ENCODE results near the gene TFF3.

Gene TFF3, protein sequence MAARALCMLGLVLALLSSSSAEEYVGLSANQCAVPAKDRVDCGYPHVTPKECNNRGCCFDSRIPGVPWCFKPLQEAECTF

DNA sequence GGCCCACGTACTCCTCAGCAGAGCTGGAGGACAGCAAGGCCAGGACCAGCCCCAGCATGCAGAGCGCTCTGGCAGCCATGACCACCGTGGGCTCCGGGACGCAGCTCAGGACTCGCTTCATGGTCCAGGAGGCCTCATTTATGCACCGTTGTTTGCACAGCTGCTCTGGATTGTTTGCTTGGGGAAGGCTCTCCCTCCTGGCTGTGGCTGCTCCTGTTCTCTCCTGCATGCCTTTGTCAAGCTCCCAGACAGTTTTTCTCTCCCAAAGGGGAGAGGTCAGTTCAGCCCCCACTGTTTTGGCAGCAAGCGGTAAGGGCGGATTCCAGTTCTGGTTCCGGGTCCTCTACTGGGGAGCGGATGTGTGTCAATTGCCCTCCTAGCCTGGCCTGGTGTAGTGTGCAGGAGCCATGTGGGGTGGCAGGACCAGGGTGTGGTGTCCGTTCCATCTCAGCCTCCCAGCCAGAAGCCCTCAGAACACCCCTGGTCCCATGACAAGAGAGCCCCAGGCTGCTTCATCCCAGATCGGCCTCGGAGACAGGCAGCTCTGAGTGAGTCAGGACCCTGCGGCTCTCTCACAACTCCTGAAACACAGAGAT lies at the start of gene TFF3:
Gene TFF3 (minus strand): TSS at position 114 of the 596 bp plus-strand sequence. CDS start 35 bp downstream, at position 79.
- peak; percentile 16 for DNase-seq

DNA sequence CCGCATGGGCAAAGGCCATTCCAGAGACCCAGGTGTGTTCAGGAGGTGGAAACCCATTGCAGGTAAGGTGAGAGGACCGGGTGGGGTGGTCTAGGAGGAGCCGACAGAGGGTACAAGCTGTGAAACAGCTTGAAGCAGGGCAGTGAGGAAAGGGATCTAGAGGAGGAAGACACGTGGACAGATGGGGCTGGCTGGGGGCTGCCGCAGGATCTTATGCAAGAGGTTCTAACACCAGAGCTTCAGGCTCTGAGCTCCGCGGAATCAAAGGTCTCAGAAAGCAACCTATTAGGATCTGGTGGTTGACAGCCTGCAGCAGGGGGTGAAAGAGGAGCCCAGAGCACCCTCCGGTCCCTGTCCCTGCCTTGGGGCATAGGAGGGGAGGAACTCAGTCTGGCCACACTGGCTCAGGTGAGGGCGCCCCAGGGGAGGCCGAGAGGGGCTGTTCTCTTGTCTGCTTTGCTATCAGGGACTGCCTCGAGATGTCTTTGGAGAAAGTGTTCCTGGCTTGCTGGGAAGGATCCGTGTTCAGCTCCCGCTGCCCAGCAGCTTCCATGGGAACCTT lies 49.2 kb upstream of the TFF3 start:
- no peak for DNase-seq

DNA sequence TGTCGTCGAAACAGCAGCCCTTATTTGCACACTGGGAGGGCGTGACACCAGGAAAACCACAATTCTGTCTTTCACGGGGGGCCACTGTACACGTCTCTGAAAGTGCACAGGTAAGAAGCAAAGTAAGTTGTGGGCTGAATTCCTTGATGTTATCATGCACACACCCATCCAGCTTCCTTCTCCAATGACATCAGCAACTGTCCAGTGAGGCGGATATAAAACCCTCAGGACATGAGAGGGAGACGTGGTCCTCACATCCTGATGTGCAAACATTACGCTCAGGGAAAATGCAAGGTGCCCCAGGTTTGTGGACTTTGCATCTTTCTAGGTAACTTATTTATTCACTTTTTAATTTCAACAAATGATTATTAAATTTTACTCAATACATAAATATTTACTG lies 48.1 kb upstream of the TFF3 start:
- DNase-seq = no peak

DNA sequence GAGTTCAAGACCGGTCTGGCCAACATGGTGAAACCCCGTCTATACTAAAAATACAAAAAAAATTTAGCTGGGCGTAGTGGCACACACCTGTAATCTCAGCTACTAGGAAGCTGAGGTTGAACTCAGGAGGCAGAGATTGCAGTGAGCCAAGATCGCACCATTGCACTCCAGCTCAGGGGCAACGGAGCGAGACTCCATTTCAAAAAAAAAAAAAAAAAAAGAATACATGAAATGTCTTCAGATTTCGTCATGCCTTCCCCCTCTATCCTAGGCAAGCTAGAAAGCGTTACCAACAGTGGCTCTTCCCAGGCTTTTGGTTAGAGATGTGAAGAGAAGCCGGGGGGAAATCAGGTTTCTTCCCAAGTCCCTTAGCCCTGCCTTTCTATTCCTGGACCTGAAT lies 47.5 kb upstream of the TFF3 start:
- DNase-seq = no peak

DNA sequence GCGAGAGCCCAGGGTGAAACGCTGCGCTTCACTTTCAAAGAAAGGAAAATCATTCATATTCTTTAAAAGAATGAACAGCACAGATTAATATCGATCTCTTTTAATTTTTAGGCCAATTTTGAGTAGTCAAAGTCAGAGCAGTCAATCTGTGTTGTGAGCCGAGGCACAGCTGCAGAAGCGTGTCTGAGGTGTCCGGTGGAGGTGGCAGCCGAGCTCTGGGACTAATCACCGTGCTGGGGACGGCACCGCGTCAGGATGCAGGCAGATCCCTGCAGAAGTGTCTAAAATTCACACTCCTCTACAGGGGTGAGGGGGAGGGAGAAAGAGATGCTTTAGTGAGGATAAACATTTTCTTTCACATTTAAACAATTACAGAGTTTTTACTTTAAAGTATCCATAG lies 47.0 kb upstream of the TFF3 start:
- no peak for DNase-seq

DNA sequence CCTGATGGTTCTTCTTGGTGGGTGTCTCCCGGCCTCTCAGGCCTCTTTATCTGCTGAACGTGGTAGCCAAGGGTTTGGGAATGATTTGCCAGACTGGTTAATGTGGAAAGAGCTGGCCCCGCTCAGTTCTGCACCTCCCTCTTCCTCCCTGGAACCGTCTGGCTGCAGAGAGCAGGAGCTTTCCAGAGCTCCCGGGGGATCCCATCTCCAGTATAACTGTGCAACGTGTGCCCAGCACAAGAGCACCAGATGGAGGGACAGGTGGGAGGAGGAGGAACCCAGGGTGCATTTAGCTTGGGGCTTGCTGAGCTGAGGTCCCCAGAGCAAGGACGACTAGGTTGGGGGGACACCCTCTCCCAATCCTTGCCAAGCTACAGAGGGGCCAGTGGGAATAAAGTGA lies 46.1 kb upstream of the TFF3 start:
- no peak for DNase-seq

DNA sequence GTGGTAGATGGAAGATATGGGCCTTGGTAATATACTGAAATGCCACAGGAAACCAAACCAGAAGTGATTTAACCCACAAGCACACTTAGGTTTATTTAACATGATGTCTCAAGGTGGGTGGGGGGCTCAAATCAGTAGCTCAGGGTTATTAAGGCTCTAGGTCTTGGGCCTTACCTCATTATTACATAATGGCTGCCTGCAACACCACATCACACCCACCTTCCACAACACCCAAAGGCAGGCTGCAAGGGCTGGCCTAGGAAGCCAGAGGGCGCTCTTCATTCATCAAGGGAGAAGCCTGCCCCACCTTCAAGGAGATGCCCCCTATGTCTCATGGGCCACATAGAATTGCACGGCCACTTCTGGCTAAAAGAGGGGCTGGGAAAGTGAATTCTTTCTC lies 45.1 kb upstream of the TFF3 start:
- peak; percentile 61 for DNase-seq

DNA sequence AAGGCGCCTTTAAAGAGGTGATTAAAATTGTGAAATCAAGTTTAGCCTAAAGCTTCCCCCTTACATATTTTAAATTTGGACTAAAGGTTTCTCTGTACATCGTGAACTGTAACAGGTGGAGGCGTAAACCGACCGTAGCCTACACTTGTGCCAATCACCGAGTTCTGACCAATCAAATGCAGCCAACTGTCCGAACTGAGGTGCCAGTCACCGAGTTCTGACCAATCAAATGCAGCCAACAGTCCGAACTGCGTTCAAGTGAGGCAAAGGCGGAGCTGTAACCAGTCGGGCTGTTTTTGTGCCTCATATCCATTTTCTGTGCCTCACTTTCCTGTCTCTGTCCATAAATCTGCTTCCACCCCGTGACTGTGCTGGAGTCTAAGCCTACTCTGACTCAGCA lies 43.7 kb upstream of the TFF3 start:
- DNase-seq = no peak

DNA sequence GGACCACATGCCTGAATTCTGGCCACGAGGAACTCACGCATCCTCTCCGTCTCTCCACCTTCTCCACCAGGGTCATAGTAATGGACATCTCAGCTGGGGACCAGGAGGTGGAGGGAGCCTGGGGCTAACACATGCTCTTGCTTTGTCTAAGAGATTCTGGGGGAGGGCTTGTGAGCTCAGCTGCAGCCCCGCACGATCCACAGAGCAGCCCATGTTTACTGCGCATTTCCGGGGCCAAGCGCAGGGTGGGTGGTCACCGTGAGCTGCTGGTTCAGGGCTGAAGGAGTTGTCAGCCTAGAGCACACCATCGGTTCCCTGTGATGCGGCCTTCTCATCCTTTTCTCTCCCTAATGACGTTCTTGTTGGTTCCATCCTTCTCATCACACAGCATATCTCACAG lies 43.1 kb upstream of the TFF3 start:
- no peak for DNase-seq

DNA sequence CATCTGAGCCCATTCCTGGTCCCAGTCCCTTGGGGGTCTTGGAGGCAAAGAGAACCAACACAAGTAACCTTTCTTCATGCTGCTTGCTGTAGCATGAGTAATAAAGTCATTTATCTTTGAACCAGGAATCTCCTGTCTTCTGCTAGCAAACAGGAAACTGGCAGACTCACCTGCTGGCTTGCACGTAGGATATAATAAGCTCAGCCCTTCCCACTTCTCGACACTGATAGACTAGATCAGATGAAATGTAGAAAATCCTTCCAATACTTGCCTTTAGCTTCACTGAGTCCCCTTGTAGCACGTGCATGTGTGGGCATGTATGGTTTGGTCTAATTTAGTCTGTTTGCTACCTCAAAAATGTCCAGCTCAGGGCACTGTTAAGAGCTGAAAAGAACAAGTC lies 42.1 kb upstream of the TFF3 start:
- no peak for DNase-seq

DNA sequence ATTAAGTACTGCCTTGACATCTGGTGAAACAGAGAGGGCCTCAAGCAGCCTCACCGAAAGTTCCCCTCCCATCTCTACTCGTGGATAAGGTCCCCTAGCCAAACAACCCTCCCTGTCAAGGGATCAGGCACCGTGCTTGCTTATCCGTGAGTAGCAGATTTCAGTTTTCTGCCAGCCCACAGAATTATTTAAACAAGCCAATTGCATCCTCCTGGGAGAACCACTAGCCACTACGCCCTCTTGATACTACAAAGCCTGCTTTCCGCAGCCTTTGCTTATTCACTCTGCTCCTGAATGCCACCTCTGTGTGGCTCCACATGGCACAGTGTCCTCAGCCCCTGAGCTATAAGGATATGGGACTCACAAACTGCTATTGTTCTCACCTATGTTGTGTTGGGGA lies 41.4 kb upstream of the TFF3 start:
- no peak for DNase-seq

DNA sequence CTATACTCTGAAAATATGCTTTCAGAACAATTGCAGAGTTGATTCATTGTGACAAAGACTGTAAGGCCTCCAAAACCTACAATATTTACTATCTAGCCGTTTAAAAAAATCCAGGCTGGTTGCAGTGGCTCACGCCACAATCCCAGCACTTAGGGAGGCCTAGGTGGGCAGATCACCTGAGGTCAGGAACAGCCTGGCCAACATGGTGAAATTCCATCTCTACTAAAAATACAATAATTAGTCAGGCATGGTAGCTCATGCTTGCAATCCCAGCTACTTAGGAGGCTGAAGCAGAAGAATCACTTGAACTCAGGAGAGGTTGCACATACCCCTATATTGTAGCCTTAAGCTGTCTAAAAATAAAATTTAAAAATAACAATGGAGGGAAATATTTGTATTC lies 40.8 kb upstream of the TFF3 start:
- DNase-seq = no peak

DNA sequence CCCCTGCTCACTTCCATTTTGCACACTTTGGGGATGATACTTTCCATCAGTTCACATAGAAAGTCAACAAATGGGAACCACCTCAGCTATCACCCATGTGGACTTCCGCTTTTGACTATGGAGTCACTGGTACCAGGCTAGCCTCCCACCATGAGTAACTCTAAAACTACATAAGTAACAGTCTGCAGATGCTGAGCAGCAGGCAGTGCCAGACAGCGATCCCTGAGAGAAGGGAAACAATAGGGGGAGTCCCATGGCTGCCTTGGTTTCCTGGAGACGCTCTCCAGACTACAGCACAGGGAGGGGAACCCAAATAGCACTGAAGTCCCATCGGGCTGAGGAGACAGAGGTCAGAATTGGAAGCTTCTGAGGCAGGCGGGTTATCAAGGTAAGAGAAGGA lies 38.4 kb upstream of the TFF3 start:
- DNase-seq = no peak

DNA sequence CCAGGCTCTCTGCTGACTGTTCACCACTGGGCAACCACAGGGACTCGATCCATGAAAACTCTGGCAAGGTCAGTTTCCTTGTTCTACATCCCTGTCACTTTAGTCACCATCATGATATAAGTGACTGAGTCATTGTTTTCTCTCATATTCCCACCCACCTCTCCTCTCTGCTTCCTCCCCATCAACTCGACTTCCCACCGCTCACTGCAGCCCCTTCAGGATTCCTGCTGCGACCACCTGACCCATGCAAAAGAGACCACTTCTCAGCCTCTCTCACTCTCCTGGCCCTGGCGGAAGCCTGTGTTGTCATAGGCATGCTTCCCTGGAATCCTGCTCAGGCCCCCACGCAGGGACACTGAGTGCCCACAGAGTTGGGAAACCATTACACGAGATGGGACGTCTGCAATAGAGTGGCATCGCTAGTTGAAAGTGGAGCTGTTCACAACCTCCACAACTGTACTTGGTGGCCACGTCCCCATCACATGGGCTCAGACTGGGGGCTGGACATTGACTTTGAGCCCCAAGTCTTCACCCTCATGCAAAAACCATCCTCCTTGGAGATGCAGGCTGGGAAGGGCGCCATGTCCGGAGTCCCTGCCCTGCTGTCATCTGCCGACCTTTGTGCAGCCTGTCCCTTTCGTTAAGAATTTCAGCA lies 37.4 kb upstream of the TFF3 start:
- DNase-seq = no peak

DNA sequence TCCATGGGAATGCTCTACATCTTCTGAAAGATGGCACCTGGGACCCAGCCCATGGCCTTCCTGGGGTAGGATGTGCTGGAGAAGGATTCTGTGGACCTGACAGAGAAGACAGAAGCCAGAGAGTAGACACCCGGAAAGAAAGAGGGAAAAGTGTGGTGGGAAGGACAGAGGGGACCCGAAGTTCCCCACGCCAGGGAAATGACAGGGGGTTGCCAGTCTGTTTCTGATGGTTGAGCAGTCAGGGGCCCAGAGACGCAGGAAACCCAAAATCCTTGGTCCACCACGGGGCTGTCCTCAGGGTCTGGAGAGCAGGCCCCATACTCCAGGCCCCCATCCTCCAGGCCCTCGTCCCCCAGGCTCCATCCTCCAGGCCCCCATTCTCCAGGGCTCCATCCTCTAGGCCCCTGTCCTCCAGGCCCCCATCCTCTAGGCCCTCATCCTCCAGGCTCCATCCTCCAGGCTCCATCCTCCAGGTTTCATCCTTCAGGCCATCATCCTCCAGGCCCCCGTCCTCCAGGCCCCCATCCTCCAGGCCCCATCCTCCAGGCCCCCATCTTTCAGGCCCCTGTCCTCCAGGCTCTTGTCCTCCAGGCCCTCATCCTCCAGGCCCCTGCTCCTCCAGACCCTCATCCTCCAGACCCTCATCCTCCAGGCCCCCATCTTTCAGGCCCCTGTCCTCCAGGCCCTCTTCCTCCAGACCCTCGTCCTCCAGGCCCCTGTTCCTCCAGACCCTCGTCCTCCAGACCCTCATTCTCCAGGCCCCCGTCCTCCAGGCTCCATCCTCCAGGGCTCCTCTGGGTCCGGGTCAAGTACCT lies 36.6 kb upstream of the TFF3 start:
- no peak for DNase-seq

DNA sequence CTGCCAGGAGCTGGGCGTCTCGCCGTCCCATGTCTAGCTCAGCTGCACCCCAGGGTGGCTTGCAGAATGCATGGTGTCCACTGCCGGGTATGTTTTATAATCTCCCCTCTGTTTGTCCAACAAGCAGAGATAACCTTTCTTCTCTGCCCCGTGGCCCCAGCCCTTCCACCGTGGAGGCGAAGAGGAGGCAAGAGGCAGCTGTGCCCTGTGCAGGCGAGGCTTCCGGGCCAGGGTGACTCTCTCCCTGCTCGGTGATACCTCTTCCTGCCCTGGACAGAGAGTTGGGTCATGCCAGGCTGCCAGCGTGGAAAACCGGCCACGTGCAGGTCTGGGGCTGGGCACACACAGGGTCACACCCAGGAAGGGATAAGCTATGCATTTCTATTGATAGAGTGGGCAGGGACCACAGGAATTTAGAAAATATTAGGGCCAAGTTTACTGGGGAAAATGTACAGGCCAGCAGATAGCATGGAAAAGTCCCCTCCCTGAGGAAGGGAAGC lies 35.8 kb upstream of the TFF3 start, which contains the start of gene TFF2:
Gene TFF2 (minus strand): TSS at position 68 of the 500 bp plus-strand sequence. CDS start 37 bp downstream, at position 31.
- DNase-seq = peak; percentile 14

DNA sequence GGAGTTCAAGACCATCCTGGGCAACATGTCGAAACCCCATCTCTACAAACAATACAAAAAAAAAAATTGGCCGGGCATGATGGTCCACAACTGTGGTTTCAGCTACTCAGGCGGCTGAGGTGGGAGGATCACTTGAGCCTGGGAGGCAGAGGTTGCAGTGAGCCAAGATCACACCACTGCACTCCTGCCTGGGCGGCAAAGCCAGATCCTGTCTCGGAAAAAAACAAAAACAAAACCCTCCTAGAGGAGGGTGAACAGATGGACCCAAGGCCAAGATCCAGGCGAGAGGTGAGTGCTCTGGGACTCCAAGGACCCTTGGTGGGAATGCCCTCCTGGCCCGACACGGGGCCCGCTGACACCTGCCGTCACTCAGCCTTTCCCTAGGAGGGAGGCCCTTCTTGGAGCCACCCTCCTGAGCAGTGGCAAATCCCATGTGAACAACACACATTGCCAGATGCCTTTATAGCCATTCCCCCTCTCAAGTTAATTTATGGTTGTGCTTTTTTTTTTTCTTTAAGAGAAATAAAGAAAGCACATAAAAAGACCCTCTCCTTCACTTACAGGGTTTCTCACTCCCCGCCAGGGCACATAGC lies 35.2 kb upstream of the TFF3 start:
- DNase-seq = peak; percentile 6

DNA sequence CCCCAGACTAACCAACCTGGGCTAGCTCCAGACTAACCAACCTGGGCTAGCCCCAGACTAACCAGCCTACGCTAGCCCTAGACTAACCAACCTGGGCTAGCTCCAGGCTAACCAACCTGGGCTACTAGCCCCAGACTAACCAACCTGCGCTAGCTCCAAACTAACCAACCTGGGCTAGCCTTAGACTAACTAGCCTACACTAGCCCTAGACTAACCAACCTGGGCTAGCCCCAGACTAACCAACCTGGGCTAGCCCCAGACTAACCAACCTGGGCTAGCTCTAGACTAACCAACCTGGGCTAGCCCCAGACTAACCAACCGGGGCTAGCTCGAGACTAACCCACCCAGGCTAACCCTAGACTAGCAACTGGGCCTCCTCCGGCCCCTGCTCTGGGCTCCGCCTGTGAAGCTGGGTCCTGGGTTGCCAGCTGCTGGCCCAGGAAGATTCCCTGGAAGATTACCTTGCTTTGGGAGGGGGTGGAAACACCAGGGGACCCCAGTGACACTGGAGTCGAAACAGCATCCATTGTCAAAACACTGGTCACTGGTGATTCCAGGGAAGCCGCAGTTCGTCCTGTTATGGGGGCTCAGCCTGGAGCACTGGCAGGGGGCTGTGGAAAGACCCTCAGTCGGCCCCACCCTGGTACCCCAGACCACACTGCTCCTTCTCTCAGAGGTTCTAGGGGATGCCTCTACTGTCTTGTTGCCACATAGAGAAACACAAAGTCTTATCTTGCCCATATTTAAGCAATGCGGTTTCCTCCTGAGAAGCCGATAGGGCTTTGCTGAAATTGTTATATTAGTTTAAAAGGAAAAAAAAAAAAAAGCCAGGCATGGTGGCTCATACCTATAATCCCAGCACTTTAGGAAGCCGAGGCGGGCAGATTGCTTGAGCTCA lies 34.5 kb upstream of the TFF3 start:
- peak; percentile 12 for DNase-seq

DNA sequence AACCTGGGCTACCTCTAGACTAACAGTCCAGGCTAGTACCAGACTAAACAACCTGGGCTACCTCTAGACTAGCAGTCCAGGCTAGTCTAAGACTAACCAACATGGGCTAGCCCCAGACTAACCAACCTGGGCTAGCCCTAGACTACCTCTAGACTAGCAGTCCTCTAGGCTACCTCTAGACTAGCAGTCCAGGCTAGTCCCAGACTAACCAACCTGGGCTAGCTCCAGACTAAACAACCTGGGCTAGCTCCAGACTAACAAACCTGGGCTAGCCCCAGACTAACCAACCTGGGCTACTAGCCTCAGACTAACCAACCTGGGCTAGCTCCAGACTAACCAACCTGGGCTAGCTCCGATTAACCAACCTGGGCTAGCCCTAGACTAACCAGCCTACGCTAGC lies 33.6 kb upstream of the TFF3 start:
- peak; percentile 8 for DNase-seq

DNA sequence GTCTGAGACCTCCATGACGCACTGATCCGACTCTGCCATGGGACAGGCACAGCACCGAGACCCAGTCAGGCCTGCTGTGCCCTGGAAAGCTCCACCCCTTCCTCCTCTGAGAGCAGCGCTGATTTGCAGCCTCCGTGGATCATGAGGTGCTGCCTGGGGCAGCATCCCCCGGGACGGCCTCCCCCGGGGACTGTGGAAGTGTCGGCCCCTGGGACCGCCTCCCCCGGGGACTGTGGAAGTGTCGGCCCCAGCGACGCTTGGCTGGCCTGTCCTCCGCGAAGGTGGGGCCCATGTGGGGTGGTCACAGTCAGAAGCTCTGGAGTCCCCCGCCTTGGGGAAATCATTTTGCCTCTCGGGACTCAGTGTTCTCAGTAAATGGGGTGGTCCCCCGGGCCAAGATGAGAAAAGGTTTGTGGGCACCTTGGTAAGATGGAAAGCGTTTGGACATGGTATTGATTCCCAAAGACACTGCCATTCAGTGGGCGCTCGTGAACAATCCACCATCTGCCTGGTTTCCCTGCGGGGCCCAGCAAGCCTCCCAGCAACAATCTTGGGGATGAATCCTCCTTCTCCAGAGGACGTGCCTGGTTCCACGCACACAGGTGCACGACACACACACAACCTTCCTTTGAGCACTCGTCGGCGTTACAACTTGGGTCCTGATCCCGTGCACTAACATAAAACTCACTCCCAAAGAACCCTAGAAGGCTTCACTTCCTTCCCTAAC lies 32.6 kb upstream of the TFF3 start:
- peak; percentile 16 for DNase-seq

All from stimulated activated CD8-positive, alpha-beta memory T cell treated with anti-CD3 and anti-CD28 coated beads, Interleukin-4, amount 100 ng/mL, for 48 hours (primary cell).